ENCODE measurements around the gene PARVB.

Gene PARVB

DNA sequence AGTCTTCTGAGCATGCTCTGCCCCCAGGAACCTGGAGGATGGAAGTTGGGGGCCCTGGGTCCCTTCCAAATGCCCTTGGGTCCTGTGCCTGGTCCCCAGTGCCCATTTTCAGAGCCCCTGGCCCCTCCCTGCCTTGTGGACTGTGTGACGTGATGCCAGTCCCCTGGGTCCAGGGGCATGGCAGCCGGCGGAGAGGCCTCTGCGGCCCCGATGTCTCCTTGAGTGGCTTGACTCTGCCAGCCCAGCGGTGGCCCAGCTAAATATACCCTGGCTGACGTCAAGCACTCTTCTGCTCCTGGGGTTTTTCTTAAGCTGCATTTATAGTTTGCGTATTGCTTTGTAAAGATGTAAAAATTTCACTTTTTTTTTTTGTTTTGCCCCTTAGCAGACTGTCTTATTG is 121.4 kb downstream of the PARVB start:
- TF ChIP-seq, protein P1, sequence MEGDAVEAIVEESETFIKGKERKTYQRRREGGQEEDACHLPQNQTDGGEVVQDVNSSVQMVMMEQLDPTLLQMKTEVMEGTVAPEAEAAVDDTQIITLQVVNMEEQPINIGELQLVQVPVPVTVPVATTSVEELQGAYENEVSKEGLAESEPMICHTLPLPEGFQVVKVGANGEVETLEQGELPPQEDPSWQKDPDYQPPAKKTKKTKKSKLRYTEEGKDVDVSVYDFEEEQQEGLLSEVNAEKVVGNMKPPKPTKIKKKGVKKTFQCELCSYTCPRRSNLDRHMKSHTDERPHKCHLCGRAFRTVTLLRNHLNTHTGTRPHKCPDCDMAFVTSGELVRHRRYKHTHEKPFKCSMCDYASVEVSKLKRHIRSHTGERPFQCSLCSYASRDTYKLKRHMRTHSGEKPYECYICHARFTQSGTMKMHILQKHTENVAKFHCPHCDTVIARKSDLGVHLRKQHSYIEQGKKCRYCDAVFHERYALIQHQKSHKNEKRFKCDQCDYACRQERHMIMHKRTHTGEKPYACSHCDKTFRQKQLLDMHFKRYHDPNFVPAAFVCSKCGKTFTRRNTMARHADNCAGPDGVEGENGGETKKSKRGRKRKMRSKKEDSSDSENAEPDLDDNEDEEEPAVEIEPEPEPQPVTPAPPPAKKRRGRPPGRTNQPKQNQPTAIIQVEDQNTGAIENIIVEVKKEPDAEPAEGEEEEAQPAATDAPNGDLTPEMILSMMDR (IDR thresholded peaks at IDR 0.05; ENCODE audit: low read depth, low read length): no peak

DNA sequence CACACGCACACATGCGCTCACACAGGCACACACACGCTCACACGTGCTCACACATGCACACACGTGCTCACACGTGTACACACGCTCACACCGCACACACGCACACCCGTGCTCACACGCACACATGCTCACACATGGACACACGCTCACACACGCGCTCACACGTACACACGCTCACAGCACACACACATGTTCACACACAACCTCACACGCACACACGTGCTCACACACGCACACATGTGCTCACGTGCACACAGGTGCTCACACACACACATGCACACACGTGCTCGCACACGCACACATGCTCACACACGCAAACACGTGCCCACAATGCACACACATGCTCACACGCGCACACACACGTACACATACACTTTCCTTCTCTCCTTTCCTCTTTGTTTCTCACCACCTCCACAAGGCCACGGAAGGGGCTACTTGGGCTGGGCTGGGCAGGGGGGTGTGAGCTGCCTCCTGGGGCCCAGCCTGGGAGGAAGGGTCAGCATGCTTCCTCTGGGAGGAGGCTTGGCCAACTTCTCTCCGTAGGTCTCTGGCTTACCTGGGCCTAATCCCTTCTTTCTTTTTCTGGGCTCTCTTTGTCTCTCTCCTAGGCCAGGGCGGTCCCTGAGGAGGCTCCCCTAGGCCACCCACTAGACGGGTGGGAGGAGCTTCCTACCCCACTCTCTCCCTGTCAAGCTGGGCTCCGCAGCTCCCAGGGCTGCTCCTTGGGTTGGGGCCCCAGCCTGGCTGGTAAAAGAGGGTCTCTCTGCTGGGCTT is 122.2 kb downstream of the PARVB start:
- TF ChIP-seq, protein P1 (IDR thresholded peaks at IDR 0.05; ENCODE audit: low read depth, low read length): no peak
- no peak for DNase-seq (ENCODE audit: extremely low read depth, low read depth)

More for the DNA sequence above, 121.4 kb downstream of the PARVB start:
- DNase-seq (ENCODE audit: extremely low read depth, low read depth): no peak

DNA sequence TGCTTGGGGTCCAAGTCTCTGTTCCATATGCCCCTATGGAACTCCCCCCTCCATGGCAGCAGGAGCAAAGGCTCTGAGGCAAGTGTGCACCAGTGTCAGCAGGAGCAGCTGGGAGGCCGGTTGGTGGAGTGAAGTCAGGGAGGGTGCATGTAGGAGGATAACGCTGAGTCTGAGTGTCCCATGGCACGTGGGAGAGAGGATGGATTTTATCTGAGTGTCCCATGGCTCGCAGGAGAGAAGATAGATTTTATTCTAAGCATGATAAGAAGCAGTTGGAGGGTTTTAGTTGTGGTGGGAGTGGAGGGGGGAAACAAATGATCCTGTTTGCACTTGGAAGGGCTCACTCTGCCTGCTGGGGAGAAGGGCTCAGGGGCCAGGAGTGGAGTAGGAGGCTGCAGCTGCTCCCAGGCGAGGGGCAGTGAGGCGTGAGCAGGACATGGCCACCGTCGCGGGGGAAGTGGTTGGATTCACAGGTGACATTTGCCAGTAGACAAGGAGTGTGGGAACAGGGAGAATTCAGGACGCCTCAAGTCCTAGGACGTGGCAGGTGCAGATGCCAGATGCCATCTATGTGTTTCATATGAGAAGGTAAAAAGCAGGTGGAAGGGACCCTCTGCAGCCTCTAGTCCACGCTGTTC is 123.0 kb downstream of the PARVB start:
- no peak for DNase-seq (ENCODE audit: extremely low read depth, low read depth)
- TF ChIP-seq, protein P1 (IDR thresholded peaks at IDR 0.05; ENCODE audit: low read depth, low read length): no peak

DNA sequence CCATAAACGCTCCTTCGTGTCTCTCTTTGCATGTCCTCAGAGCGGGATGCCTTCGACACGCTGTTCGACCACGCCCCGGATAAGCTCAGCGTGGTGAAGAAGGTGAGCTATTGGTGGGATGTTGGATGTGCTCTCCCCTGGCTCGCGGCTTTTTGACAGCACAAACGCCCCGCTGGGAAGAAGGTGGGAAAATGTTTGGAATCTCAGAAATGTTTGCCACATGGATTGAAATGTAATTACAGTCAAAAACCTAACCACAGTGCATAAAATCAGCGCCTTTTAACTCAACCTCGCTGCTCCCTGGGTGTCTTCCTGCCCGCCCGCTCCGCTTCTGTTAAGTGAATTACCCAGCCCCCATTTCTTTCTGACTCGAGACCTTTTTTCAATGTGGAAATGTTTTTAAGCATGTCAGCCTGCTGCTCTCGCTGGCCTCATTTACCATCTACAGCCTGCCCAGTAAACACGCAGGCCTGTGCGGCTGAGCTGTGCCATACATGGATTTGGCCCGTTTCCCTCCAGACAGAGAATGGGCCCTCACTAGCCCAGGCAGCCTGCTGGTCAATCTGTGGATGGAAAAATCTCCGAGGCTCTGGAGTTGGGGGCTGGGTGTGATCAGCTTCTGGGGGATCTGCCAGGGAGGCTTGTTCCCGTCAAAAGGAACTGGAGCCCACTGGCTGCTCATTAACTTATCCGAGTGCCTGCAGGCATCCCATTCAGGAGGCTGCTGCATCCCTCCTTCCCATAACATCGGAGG is 123.9 kb downstream of the PARVB start:
- TF ChIP-seq, protein P1 (IDR thresholded peaks at IDR 0.05; ENCODE audit: low read depth, low read length): no peak
- DNase-seq (ENCODE audit: extremely low read depth, low read depth): no peak

- DNase-seq (ENCODE audit: extremely low read depth, low read depth): peak; percentile 40
- TF ChIP-seq, protein P1 (IDR thresholded peaks at IDR 0.05; ENCODE audit: low read depth, low read length): no peak
Observed at GRCh38 chr22:44151676-44152075, 127.6 kb downstream of the PARVB start.

DNA sequence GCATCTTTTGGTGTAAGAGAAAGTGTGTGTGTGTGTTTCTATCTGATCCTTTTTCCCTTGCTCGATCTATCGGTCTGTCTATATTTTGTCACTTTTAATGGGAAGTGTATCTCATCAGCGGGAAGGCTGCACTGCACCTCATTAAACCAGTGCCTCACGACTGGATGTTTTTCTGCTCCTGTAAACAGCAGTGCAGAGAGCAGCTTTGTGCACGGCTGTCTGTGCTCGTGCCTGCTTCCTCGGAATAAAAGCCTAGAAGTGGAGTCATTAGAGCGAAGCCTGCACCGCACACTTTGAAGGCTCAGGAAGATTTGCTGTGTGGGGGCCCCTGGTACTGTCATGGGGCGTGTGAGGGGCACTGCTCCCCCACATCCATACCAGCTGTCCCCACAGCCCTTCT is 129.6 kb downstream of the PARVB start:
- no peak for DNase-seq (ENCODE audit: extremely low read depth, low read depth)
- TF ChIP-seq, protein P1 (IDR thresholded peaks at IDR 0.05; ENCODE audit: low read depth, low read length): no peak
